HepG2 (cell line): ENCODE measurements around the gene GNG12. TPM values are rescaled to one million over a fixed set of nuclear protein-coding genes. Genes with fewer than 3 reads are reported as not detected.

ENCODE experiments used
- ATAC-seq: fragments of 200-7000 bp; cut with Tn5 transposase; 3 replicates; pipeline ENCODE4 v1.9.1; 2020; ENCODE audit warnings: mild to moderate bottlenecking, moderate library complexity
- BruUV-seq: library from RNA; stranded (reverse); fragments of 400-500 nt; replicated peaks from 2 replicates; lab custom pipeline; 2021; lab: Mats Ljungman, UMichigan
- CTCF ChIA-PET: fragments of 300-600 bp; formaldehyde crosslinking; extraction: SDS; loops from one replicate; lab custom pipeline; 2021; ENCODE audit warnings: low total read pairs, inconsistent platforms, low intra/inter-chr PET ratio; lab: Yijun Ruan, JAX
- POLR2A ChIA-PET: fragments of 350-600 bp; sonication (Branson Sonifier 250); formaldehyde crosslinking; loops from one replicate; lab custom pipeline; 2020; ENCODE audit warnings: antibody characterized with exemption, inconsistent platforms; lab: Yijun Ruan, JAX
- DNase-seq: peaks from one replicate; pipeline ENCODE4 v3.0.0-alpha.2; 2015; ENCODE audit warnings: low spot score
- FAIRE-seq: peaks from 3 replicates; lab custom pipeline; 2011; peaks lifted over from hg19 to GRCh38; lab: Jason Lieb, UNC
- H2AFZ ChIP-seq: one replicate; pipeline ENCODE4 v1.6.1; 2011; ENCODE audit warnings: low read length, inconsistent platforms
- H3K27ac ChIP-seq: fragments of 300-600 bp; 3 replicates; pipeline ENCODE4 v1.8.0; 2011; ENCODE audit warnings: mixed run types, mild to moderate bottlenecking, mixed read lengths, low read length, inconsistent platforms; ENCODE audit not compliant: insufficient read depth; ENCODE audit errors: extremely low read length
- H3K27me3 ChIP-seq, 2 experiments: fragments of 200-600 bp in 1 of 2; 2 replicates in 1 of 2; 3 replicates in 1 of 2; pipeline versions ENCODE4 v1.6.0 to v1.8.0; 2011; ENCODE audit warnings: low read length in 2 of 2, mild to moderate bottlenecking in 2 of 2, moderate library complexity in 2 of 2, inconsistent platforms in 1 of 2; ENCODE audit not compliant: insufficient read depth in 2 of 2, control insufficient read depth in 1 of 2
- H3K36me3 ChIP-seq, 2 experiments: fragments of 200-600 bp in 1 of 2; replicated peaks in 1 of 2; 2 replicates in 1 of 2; 3 replicates in 1 of 2; pipeline versions ENCODE4 v1.5.1 to v1.8.0; 2011; ENCODE audit warnings: low read length in 2 of 2, inconsistent platforms in 1 of 2; ENCODE audit not compliant: insufficient read depth in 2 of 2, control insufficient read depth in 1 of 2
- H3K4me1 ChIP-seq: 2 replicates; pipeline ENCODE4 v1.5.1; 2012; ENCODE audit warnings: low read length, inconsistent platforms; ENCODE audit not compliant: insufficient read depth
- H3K4me2 ChIP-seq: 2 replicates; pipeline ENCODE4 v1.6.0; 2011; ENCODE audit warnings: low read depth, low read length, inconsistent platforms
- H3K4me3 ChIP-seq, 3 experiments: fragments of 200-600 bp in 1 of 3; sonication (generic), shearing (Covaris generic) in 1 of 3; replicated peaks in 1 of 3; 2 replicates each; pipeline ENCODE4 v1.5.1; 2011 to 2016; ENCODE audit warnings: low read length in 3 of 3, inconsistent platforms in 2 of 3, low read depth in 2 of 3, mild to moderate bottlenecking in 2 of 3, control low read depth in 1 of 3, mixed read lengths in 1 of 3; ENCODE audit not compliant: insufficient read depth in 1 of 3
- H3K79me2 ChIP-seq: one replicate; pipeline ENCODE4 v1.6.1; 2011; ENCODE audit warnings: low read length, inconsistent platforms; ENCODE audit not compliant: insufficient read depth
- H3K9ac ChIP-seq: 2 replicates; pipeline ENCODE4 v1.6.0; 2011; ENCODE audit warnings: mild to moderate bottlenecking, low read depth, low read length, inconsistent platforms; ENCODE audit not compliant: insufficient read depth
- H3K9me3 ChIP-seq: 2 replicates; pipeline ENCODE4 v1.5.1; 2012; ENCODE audit warnings: mild to moderate bottlenecking, low read length
- H4K20me1 ChIP-seq: 2 replicates; pipeline ENCODE4 v1.6.0; 2011; ENCODE audit warnings: inconsistent platforms, mild to moderate bottlenecking, low read length, moderate library complexity; ENCODE audit not compliant: insufficient read depth
- EED ChIP-seq: sonication (generic); formaldehyde crosslinking; IDR thresholded peaks from 2 replicates; pipeline ENCODE4 v1.5.0; 2020; ENCODE audit warnings: mild to moderate bottlenecking, missing genetic modification reagents
- HOXA9 ChIP-seq: sonication (generic); formaldehyde crosslinking; IDR thresholded peaks from 2 replicates; pipeline ENCODE4 v1.8.1; 2022; ENCODE audit warnings: missing genetic modification reagents, mild to moderate bottlenecking, moderate library complexity, borderline replicate concordance
- NR2F1 ChIP-seq, 2 experiments: fragments of 450-650 bp in 1 of 2; formaldehyde crosslinking in 1 of 2; IDR thresholded peaks; 2 replicates each; pipeline versions ENCODE4 v1.5.0 to v1.6.1; 2016 to 2020; ENCODE audit warnings: mild to moderate bottlenecking in 1 of 2, missing compliant biosample characterization in 1 of 2, missing genetic modification reagents in 1 of 2, moderate library complexity in 1 of 2
- PATZ1 ChIP-seq: sonication (generic); formaldehyde crosslinking; IDR thresholded peaks from 2 replicates; pipeline ENCODE4 v1.4.0; 2020; ENCODE audit warnings: missing genetic modification reagents
- RAD21 ChIP-seq: fragments of 450-650 bp; formaldehyde crosslinking; IDR thresholded peaks from 2 replicates; pipeline ENCODE4 v1.5.0; 2020; ENCODE audit warnings: mild to moderate bottlenecking
- RBFOX2 ChIP-seq: fragments of 200-400 bp; formaldehyde crosslinking; IDR thresholded peaks from 2 replicates; pipeline ENCODE4 v1.6.1; 2017; ENCODE audit warnings: low read depth, mild to moderate bottlenecking, low read length
- SETDB1 ChIP-seq: sonication (generic); formaldehyde crosslinking; IDR thresholded peaks from 2 replicates; pipeline ENCODE4 v1.5.1; 2020; ENCODE audit warnings: missing genetic modification reagents, mild to moderate bottlenecking, borderline replicate concordance
- SIX4 ChIP-seq: sonication (generic); formaldehyde crosslinking; IDR thresholded peaks from 2 replicates; pipeline ENCODE4 v1.4.0; 2020; ENCODE audit warnings: missing genetic modification reagents
- ZNF10 ChIP-seq: sonication (generic); formaldehyde crosslinking; IDR thresholded peaks from 2 replicates; pipeline ENCODE4 v1.4.0; 2020; ENCODE audit warnings: mild to moderate bottlenecking, low read depth, missing genetic modification reagents, borderline replicate concordance
- ZNF598 ChIP-seq: sonication (generic); formaldehyde crosslinking; IDR thresholded peaks from 2 replicates; pipeline ENCODE4 v1.5.1; 2020; ENCODE audit warnings: mild to moderate bottlenecking, missing genetic modification reagents, borderline replicate concordance
- ZZZ3 ChIP-seq: sonication (generic); formaldehyde crosslinking; IDR thresholded peaks from 2 replicates; pipeline ENCODE4 v1.4.0; 2020; ENCODE audit warnings: missing genetic modification reagents, mild to moderate bottlenecking, borderline replicate concordance
- WGBS: methylation state at CpG from one replicate; pipeline ENCODE4 v1.1.6; 2017; ENCODE audit warnings: low lambda C conversion rate; 5-methylcytosine and 5-hydroxymethylcytosine counted together
- in situ Hi-C: cut with HindIII; loops from 2 replicates; pipeline ENCODE4 v1.10.0; 2017; ENCODE audit warnings: low pct_unique_long_range_greater_than_20kb; ENCODE audit not compliant: extremely low pct_ligation_motif_present
- intact Hi-C: fragments of 100-400 bp; cut with micrococcal nuclease; formaldehyde crosslinking; loops from one replicate; pipeline ENCODE4 v1.10.0; 2022; ENCODE audit not compliant: unreplicated experiment
- polyA plus RNA-seq, 8 experiments: library from polyadenylated mRNA; depleted of rRNA in 3 of 8; stranded (reverse) in 7 of 8; unstranded in 1 of 8; fragments of >200 nt; fragmentation: Illumina TruSeq in 4 of 8; extraction: Trizol in 4 of 8; gene quantifications; 2 replicates each; pipeline versions ENCODE4 v1.2.1 to v1.2.3, GENCODE V29; 2011 to 2016; ENCODE audit warnings: low read depth in 4 of 8, missing spikeins in 1 of 8, mixed read lengths in 1 of 8; ENCODE audit not compliant: insufficient read depth in 1 of 8
- total RNA-seq, 5 experiments: library from RNA; depleted of rRNA; stranded (reverse); fragments of >200 nt; fragmentation: Illumina TruSeq; extraction: Trizol; gene quantifications; 2 replicates each; pipeline ENCODE4 v1.2.3, GENCODE V29; 2016; ENCODE audit warnings: low read depth in 1 of 5
- TF ChIP-seq, protein P1 (sequence below): IDR thresholded peaks from 2 replicates; pipeline ENCODE4 v1.6.1; 2016; ENCODE audit warnings: missing compliant biosample characterization, missing genetic modification reagents, borderline replicate concordance

GNG12 gene
- total and polyA plus RNA-seq, 2 of the 13 experiments (the other 11 are each of a cell fraction or from before 2014, with no cell fraction given), result 0.11 TPM

- no peak for TF ChIP-seq EED (CRISPR knock-in tag)
- no peak for TF ChIP-seq ZZZ3 (CRISPR knock-in tag)
Measured at GRCh38 chr1:67804710-67805109, 28.6 kb downstream of the GNG12 start (continued).

GRCh38 chr1:67803380-67804279 lies 29.6 kb downstream of the GNG12 start:
- Histone ChIP-seq H3K36me3 (no peaks in the 10 kb centered on the region), H3K4me3 (no peak overlapping the region), H4K20me1 (no peaks in the 10 kb centered on the region), H3K9ac (no peak overlapping the region), H2AFZ (no peak overlapping the region), H3K4me2 (no peak overlapping the region), H3K27ac (no peak overlapping the region), H3K9me3 (no peaks in the 10 kb centered on the region), H3K4me1 (no peaks in the 10 kb centered on the region), H3K79me2 (no peaks in the 10 kb centered on the region), H3K27me3 (peaks cover 0 to 5% of the 10 kb centered on the region in 2 experiments; a peak in 1 of 5 replicates)
- ChIA-PET POLR2A (no interaction called here), CTCF (no interaction called here)
- FAIRE-seq (no peak), DNase-seq (no peak), ATAC-seq (no peak)
- in situ Hi-C loops (no loop called here), intact Hi-C loops (no loop called here)
- 10% methylated on average over 7 of the region's 7 CpGs for WGBS
- TF ChIP-seq SIX4 (CRISPR knock-in tag) (no peak), SETDB1 (CRISPR knock-in tag) (no peak), NR2F1 (CRISPR knock-in tag; IDR thresholded peaks at IDR 0.05) (no peak), PATZ1 (CRISPR knock-in tag) (no peak), HOXA9 (CRISPR knock-in tag) (no peak), RBFOX2 (no peak), RAD21 (CRISPR knock-in tag) (no peak), ZNF10 (no peak), ZNF598 (CRISPR knock-in tag) (no peak)
- TF ChIP-seq, protein P1, sequence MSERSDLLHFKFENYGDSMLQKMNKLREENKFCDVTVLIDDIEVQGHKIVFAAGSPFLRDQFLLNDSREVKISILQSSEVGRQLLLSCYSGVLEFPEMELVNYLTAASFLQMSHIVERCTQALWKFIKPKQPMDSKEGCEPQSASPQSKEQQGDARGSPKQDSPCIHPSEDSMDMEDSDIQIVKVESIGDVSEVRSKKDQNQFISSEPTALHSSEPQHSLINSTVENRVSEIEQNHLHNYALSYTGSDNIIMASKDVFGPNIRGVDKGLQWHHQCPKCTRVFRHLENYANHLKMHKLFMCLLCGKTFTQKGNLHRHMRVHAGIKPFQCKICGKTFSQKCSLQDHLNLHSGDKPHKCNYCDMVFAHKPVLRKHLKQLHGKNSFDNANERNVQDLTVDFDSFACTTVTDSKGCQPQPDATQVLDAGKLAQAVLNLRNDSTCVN (CRISPR knock-in tag), result no peak
- BruUV-seq, result no TSS peak
